ENCODE data around the gene IL15RA.

DNA sequence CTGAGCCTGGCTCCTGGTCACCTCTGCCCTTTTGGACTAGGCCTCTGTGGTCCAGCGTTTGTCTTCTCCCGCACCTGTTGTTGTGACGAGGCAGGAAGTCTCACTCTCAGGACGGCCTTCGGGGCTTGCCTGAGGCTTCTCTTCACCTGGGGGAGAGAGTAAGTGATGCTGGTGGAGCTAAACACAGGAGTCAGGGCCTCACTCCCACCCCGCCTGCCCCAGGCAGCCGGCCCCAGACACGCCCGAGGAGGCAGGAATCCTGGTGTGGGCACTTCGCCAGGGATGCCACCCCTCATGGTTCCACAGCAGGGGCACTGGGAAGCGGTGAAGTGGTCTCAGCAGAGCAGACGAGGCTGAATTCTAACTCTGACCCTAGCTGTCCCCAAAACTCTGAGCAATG, 42.5 kb upstream of the IL15RA start:
- TF ChIP-seq EP300 (IDR thresholded peaks at IDR 0.05) (no peak), POLR2AphosphoS5 (IDR thresholded peaks at IDR 0.05) (no peak), POLR2A (IDR thresholded peaks at IDR 0.05) (no peak)
- TF ChIP-seq, protein P1, sequence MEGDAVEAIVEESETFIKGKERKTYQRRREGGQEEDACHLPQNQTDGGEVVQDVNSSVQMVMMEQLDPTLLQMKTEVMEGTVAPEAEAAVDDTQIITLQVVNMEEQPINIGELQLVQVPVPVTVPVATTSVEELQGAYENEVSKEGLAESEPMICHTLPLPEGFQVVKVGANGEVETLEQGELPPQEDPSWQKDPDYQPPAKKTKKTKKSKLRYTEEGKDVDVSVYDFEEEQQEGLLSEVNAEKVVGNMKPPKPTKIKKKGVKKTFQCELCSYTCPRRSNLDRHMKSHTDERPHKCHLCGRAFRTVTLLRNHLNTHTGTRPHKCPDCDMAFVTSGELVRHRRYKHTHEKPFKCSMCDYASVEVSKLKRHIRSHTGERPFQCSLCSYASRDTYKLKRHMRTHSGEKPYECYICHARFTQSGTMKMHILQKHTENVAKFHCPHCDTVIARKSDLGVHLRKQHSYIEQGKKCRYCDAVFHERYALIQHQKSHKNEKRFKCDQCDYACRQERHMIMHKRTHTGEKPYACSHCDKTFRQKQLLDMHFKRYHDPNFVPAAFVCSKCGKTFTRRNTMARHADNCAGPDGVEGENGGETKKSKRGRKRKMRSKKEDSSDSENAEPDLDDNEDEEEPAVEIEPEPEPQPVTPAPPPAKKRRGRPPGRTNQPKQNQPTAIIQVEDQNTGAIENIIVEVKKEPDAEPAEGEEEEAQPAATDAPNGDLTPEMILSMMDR (IDR thresholded peaks at IDR 0.05), result no peak
